Stimulated activated CD4-positive, alpha-beta T cell treated with anti-CD3 and anti-CD28 coated beads, Interleukin-2, amount 100 ng/mL, for 24 hours (primary cell): ENCODE results near the gene B3GNT8.
"Not testable (repeated sequence)": the region's sequence is repeated elsewhere in the genome, so short reads cannot be mapped to it uniquely, and the experiment has no call there.

Experiments
- DNase-seq, 2 donors: peaks; one replicate each; pipeline ENCODE4 v3.0.0-alpha.2; 2020

The B3GNT8 gene

DNA sequence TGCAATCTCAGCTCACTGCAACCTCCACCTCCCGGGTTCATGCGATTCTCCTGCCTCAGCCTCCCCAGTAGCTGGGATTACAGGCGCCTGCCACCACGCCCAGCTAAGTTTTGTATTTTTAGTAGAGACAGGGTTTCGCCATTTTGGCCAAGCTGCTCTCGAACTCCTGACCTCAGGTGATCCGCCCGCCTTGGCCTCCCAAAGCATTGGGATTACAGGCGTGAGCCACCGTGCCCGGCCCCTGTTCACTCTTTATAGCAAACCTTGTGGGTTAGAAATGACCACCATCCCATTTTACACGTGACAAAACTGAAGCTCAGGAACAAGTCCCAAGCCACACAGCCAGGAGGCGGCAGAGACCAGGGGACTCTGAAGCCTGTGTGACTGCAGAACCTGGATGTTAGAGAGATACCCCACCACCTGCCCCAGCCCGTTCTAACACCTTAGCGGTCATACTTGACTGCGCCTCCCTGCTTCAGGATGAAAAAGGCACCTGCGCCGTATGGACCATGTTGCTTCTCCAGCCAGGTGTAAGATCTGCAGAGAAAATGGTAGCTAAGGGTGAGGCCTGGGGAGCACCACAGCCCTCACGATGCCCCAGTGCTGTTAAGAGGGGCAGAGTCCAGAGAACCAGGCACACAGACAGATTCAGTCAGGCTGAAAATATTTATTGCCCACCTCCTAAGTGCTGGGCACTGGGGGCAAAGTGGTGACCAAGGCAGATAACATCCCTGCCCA lies 8.9 kb upstream of the B3GNT8 start:
- DNase-seq, result no peak

DNA sequence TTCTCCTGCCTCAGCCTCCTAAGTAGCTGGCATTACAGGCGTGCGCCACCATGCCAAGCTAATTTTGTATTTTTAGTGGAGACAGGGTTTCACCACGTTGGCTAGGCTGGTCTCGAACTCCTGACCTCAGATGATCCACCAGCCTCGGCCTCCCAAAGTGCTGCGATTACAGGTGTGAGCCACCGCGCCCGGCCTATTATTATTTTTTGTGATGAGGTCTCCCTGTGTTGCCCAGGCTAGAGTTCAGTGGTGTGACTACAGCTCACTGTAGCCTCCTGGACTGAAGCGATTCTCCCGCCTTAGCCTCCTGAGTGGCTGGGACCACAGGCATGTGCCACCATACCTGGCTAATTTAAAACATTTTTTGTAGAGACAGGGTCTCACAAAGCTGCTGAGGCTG lies 8.2 kb upstream of the B3GNT8 start:
- not testable (repeated sequence) for DNase-seq

DNA sequence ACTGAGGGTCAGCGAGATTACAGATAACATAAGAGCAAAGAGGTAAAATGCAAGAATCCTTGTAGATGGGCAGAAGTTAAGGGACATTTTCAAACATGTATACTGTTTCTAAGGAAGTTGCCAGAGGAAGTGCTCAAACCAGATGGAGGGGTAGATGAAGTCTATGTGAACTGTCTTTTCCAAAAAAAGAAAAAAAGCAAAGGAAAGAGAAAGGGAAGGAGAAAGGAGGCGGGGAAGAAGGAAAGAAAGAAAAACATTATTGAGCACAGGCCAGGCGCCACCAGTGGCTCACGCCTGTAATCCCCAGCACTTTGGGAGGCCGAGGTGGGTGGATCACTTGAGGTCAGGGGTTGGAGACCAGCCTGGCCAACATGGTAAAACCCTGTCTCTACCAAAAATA lies 7.3 kb upstream of the B3GNT8 start:
- no peak for DNase-seq

DNA sequence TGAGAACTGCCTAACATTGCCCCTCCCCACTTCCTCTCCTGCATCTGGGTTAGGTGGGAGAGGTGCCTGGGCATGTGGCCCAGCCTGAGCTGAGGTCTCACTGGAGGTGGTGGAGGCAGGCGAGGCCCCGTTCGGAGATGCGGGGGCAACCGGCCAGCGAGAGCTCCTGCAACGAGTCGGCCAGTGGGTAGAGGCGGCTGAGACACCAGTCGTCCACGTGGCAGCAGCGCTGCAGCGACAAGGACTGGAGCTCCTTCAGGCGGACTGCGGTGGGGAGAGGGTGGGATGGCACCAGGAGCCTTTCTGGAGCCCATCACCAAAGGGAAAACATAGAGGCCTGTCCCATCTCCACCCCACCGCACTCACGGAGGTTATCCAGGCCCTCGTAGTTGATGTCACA lies 6.0 kb upstream of the B3GNT8 start:
- no peak for DNase-seq

DNA sequence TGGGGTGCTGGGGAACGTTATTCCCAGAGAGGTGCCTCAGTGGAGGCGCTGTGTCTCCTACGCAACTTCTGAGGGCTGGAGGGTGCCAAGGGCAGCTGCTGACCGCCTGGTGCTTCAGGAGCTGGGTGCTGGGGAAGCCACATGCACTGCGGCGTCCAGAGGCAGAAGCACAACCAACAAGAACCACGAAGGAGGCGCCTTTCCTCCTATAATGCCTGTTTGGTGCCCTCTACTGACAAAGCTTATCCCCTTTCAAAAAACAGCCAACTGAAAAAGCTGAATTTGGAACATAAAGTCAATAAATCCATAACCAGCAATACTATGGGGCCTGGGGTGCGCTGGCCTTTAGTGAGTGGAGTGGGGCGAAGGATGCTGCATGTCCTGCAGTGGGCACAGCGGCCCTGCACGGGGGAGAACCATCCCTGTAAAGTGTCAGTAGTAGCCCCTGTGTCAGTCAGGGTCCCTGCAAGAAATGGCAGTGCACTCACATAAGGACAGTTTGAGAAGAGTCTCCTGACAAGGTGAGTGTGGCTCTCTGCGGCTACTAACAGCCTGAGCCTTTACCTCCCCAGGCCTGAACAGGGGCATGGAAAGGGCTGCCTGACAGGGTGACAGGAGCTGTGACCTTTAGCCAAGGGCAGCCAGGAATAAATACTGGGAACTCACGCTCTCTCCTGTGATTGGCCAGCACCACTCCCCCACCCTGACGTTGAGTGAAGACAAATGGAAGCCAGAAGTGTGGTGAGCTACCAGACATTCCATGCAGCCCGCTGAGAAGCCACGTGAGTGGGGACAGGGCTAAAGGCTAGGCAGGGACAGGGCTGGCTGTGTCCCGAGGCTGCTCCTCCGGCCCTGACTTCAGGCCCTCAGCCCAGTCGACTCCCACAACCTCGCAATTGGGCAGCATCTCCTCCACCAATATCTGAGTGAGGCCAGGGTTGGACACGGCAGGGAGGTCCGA lies 4.5 kb upstream of the B3GNT8 start:
- no peak for DNase-seq

DNA sequence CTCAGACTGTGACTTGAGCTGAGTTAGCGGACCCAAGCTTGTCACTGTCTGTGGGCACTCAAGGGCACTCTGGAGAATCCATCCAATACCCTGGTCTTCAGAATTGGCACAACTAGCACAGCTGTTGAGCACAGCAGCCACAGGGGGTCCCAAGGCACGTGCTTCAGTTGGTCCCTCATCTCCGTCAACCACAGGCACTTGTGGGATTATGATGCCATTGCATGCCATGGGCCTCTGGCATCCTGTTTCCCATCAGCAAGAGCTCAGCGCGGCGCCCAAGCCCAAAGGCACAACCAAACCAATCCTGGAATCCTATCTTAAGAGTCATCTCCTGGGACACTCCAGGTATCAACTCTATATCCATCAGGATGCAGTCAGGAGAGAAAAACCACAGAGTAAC lies 3.7 kb upstream of the B3GNT8 start:
- no peak for DNase-seq

DNA sequence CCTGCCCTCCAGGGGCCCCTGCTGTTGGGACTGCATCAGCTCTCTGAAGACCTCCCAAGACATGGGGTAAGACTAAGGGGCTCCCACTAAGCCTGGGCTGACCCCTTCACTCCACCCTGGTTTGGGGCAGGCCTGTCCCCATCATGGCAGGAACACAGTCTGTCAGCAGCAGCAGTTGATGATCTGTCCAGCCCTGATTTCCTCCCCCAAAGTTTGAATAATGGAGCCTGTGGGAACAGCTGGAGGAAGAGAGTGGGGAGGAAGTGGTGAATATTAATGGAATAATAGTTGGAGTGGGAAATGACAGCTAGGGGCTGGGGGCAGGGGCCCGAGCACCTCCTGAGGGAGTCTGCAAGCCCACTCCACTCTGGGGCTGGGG lies 1.3 kb upstream of the B3GNT8 start:
- no peak for DNase-seq

DNA sequence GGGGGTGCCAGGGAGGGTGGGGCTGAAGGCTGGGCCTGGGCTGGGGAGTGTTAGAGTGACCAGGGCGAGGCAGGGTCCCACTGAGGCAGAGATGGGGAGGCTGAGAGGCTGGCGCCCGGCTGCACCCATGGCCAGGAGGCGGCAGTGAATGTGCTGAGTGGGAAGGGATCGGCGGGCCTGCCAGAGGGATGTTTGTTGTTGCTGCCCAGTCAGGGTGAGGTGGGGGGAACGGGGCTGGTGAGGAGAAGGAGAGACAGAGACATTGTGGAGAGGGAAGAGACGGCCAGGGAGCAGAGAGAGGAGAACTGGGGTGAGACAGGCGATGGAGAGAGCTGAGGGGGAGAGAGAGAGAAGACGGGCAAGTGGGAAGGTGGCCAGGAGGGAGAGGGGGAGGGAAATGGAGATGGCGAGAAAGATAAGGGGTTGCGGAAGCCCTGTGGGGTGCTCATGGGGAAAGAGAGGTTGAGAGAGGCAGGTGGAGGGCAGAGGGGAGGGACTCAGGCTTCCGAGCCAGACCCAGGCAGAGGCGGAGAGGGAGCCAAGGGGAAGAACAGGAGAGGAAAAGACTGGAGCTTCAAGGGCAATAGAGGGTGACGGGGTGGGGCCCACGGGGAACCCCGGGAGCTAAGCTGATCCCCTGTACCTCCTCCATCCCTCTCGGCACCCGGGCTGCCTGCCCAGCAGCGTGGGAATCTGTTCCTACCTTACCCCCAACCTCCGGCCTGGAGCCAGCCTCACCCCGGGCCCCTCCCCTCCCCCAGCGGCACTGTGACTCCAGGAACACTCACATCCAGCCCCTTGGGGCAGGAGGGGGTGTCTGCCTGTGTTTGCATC lies 690 bp upstream of the B3GNT8 start:
- peak; percentile 28 for DNase-seq

DNA sequence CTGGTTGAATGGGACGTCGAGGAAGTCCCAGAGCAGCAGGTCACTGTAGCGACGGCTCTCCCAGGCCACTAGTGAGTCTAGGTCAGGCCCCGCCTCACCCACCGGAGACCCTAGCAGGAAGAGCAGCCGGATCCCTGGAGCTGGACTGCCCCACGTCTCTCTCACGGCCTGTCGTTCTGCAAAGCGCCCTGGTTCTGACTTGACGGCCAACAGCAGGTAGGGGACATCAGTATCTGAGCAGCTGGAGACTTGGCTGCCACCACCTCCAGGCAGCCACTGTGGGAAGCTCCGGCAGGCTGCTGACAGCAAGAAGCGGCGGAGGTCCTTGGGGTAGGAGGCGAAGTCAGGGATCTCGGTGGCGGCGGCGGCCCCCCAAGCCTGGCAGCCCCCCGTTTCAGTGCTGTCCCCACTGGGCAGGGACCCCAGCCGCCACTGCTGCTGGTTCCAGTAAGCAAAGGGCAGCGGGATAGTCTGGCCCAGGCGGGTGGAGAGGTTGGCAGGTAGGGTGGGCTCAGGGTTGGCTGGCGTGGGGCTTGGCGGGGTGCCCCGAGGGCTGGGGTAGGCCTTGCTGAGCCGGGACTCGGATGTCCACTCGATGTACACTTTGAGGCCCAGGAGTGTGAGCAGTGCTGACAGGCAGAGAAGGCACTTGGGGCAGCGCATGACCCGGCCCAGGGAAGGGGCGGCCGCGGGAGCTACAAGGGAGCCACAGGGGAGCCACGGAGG lies 895 bp downstream of the B3GNT8 start:
- no peak for DNase-seq

DNA sequence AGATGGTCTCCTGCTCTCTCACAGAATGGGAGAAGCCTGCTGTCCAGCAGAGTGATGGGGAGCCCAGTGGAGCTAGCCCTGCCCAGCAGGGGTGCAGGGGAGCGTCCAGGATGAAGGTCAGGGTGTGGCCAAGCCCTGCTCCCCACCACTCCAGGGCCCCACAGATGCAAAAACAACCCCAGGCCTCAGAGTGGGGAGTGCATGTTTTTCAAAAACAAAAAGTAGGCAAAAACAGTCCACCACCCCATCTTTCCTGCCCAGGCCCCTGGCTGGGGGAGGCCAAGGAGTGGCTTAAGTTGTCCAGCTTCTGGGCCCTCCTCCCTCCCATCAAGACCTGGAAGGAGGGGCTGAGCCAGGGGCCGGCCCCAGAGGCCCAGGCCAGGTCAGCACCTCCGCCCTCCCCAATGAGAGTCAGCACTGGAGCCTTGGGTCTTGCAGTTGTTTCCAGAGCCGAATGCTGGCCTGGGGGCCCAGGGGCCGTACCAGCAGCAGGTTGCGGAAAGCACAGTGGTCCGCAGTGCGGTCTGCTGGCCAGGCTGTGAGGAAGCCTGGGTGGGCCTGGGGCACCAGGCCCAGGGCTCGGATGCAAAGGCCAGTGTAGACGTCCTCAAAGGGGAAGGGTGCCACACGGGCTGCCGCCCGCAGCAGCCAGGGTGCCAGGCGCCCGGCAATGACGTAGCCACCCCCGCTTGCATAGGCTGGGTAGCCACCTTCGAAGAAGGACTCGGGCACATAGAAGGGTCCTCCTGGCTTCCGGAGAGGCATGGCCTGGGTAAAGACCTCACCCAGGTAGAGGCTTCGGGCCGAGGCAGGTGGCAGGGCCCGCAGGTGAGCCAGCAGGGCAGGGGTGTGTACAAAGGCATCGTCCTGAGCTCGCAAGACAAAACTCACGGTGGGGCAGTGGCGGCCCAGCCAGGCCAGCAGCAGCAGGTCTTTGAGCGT lies 1.7 kb downstream of the B3GNT8 start:
- DNase-seq, result no peak

DNA sequence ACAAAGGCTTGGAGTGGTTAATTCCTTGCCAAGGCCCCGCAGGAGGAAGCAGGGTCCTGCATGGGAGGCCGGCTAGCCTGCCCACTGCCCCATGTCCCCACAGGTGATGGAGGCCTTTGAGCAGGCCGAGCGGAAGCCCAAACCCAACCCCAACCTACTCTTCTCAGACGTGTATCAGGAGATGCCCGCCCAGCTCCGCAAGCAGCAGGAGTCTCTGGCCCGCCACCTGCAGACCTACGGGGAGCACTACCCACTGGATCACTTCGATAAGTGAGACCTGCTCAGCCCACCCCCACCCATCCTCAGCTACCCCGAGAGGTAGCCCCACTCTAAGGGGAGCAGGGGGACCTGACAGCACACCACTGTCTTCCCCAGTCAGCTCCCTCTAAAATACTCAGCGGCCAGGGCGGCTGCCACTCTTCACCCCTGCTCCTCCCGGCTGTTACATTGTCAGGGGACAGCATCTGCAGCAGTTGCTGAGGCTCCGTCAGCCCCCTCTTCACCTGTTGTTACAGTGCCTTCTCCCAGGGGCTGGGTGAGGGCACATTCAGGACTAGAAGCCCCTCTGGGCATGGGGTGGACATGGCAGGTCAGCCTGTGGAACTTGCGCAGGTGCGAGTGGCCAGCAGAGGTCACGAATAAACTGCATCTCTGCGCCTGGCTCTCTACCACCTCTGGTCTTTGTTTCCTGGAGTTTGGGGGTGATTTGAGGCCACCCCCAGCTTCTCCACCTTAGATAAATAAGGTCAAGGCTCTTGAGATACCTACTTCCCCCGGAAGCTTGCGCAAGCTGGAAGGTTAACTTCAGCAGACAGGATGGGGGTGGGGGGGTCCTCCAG lies 2.6 kb downstream of the B3GNT8 start:
- DNase-seq, result no peak

DNA sequence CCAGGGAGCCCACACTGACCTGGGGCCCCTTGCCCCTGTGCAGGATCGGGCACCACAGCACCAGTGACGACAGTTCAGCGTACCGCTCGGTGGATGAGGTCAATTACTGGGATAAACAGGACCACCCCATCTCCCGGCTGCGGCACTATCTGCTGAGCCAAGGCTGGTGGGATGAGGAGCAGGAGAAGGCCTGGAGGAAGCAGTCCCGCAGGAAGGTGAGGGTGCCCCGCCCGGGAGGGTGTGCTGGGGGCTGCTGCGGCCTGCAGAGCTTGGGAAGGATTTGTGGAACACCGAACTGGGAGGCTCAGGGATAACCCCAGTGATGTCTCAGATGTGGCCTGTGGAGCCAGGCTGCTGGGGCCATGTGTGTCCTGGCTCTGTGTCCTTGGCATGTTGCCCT lies 4.2 kb downstream of the B3GNT8 start:
- no peak for DNase-seq

DNA sequence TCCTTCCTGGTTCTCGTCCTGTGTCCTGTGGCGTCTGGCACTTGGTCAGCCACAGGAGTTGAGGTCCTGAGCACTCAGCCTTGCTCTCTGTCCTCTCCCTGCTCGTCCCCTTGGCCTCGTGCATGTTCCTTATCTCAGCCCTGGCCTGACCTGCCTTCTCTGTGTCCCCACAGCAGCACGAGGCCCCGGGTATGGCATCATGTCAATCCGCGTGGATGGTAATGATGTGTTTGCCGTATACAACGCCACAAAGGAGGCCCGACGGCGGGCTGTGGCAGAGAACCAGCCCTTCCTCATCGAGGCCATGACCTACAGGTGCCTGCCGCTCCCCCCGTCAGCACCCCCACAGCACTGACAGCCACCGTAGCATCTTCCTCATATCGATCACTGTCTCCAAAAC lies 4.7 kb downstream of the B3GNT8 start:
- no peak for DNase-seq

DNA sequence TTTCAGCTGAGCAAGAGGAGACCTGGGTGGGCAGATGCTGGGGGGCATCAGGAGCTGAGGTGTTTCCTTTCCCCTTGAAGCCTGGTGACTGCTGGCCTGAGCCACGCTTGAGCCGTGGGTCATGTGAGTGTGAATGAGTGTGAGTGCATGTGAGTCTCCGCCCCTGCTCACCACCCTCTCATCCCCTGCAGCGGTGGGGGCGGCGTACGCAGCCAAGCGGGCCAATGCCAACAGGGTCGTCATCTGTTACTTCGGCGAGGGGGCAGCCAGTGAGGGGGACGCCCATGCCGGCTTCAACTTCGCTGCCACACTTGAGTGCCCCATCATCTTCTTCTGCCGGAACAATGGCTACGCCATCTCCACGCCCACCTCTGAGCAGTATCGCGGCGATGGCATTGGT lies 5.2 kb downstream of the B3GNT8 start:
- no peak for DNase-seq

DNA sequence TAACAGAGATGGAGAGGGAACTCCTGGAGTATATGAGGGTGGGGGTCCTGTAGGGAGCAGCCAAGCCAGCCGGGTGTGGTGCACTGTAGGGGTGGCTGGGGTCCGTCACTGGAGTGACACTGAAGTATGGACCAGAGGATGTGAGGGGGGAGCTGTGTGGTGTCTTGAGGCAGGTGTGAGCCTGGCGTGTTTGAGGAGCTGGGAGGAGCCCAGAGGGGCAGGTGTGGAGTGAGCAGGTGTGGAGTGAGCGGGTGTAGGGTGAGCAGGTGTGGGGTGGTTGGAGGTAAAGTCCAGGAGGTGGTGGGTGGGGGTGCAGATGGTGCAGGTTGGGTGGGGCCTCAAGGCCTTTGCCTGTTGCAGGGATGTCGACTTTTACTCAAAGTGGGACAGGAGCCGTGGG lies 5.9 kb downstream of the B3GNT8 start:
- DNase-seq, result no peak

DNA sequence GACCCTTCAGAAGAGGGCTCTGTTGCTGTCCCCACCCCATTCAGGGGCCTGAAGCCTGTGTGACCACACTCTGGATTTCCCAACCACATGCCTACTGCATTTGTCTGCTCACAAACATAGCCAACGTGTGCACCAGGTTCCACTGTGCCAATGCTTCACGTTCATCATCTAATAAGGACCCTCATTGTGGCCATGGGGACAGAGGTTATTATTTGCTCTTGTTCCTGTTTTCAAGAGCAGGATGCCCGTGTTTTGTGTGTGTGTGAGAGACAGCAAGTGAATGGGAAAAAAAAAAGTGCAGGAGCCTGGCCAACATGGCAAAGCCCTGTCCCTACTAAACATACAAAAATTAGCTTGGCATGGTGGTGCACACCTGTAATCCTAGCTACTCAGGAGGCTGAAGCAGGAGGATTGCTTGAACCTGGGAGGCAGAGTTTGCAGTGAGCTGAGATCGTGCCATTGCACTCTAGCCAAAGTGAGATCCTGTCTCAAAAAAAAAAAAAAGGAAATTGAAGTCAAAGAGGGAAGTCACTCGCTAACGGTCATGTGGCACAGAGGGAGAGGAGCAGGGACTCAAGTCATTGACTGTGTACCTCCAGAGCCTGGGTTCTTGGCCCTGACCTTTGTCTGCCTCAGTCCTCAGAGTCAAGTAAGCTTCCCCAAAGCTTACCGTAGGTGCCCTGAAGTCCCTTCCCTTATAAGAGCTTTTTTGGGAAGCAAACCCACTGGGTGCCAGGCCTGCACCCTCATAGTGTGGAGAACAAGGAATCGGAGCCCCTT lies 6.9 kb downstream of the B3GNT8 start:
- DNase-seq, result no peak

DNA sequence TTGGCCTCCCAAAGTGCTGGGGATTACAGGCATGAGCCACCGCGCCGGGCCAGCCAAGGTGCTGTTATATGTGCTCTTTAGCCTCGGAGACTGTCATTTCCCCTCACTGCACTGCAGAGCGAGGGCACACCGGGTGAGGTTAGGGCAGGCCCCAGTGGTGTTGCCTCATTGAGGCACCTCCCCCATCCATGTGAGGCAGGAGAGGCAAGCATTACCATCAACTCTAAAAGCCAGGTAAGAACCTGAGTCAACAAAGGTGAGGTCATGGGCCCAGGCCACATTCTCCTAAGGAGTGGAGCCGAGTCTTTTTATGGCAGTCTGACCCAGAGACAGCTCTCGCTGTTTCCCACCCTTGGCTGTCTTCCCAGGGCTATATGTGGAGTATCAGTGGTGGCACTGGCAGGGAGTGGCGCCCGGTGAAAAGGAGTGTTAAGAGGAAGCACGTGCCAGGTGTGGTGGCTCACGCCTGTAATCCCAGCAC lies 10.9 kb downstream of the B3GNT8 start:
- no peak for DNase-seq

DNA sequence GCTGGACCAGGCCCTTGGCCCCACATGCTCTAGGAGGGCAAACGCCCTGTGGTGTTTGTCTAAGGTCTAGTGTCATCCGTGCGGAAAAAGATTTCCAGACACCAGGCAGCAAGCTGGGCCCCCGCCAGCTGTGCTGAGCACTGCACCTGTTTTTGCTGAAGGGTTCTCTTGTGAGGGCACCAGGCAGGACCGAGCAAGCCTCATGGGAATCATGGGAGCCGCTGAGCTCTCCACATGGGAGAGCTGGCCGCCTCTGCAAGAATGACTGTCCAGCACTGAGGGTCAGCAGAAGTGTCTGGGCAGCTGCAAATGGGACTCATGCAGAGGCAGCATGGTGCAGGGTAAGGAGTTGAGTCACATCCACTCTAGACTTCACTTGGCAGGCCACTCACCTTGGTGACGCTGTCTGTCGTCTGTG lies 12.0 kb downstream of the B3GNT8 start:
- no peak for DNase-seq

DNA sequence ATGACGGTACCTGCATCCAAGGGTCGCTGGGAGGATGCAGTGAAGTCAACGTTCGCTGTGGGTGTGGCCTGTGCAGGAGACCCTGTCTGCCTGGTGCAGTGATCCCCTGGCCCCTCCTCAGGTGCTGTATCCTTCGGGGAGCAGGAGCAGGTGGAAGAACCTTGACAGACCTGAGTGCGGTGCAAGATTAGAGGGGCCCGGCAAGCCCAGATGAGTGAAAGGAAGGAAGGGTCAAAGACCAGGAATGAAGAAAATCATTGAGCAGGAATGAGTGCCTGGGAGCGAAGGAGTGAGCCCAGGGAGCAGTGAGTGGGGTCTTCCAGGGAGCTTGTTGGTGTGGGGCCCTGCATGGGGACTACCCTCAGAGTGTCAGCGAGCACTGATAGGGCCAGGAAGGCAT lies 12.7 kb downstream of the B3GNT8 start:
- no peak for DNase-seq

DNA sequence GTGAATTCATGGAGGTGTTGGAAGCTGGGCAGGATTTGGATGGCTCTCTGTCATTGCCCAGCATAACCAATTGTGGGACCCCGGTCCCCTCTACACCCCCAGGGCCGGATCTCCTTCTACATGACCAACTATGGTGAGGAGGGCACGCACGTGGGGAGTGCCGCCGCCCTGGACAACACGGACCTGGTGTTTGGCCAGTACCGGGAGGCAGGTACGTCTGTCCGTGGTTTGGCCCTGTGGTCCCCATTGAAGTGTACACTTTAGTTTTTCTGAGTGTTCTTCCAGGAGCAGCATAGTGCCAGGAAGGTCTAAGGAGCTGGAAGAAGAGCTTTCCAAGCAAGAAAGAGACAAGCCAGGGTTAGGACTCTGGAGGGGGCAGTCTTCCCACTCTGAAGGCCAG lies 13.2 kb downstream of the B3GNT8 start:
- no peak for DNase-seq
